AG10803 (cell line): ENCODE data around the gene STRADB.

Experiments
- DNase-seq: peaks from one replicate; pipeline ENCODE4 v3.0.0; 2010; ENCODE audit warnings: low read depth
- H3K4me3 ChIP-seq: 2 replicates; pipeline ENCODE4 v1.5.1; 2011; ENCODE audit warnings: mild to moderate bottlenecking, low read length, control low read depth
- CTCF ChIP-seq: conservative IDR thresholded peaks from 2 replicates; pipeline ENCODE4 v1.5.1; 2011; ENCODE audit warnings: mild to moderate bottlenecking, low read length, control low read depth, inconsistent platforms

The STRADB gene

GRCh38 chr2:201444746-201445465, 6.6 kb upstream of the STRADB start:
- DNase-seq: peak; percentile 68
- TF ChIP-seq CTCF: no peak
- H3K4me3 ChIP-seq: no peak overlapping the region

DNA sequence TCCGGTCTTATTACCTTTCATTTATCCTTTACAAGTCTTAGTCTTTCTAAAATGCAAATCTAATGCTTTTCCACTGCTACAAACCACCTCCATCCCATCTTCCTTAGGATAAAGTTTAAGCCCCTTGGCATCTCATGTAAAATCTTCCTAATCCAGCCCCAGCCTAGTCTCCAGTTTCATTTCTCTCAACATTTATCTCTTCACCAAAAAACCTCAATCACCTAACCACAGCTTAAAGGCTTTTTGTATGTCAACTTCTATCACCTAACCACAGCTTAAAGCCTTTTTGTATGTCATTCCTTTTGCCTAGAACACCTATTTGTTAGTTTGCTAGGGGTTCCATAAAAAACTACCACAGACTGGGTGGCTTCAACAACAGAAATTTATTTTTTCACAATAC, 4.5 kb upstream of the STRADB start:
- no peak overlapping the region for H3K4me3 ChIP-seq
- no peak for TF ChIP-seq CTCF
- no peak for DNase-seq

GRCh38 chr2:201448061-201448460, 3.5 kb upstream of the STRADB start:
- no peak overlapping the region for H3K4me3 ChIP-seq
- DNase-seq: no peak
- TF ChIP-seq CTCF: no peak

DNA sequence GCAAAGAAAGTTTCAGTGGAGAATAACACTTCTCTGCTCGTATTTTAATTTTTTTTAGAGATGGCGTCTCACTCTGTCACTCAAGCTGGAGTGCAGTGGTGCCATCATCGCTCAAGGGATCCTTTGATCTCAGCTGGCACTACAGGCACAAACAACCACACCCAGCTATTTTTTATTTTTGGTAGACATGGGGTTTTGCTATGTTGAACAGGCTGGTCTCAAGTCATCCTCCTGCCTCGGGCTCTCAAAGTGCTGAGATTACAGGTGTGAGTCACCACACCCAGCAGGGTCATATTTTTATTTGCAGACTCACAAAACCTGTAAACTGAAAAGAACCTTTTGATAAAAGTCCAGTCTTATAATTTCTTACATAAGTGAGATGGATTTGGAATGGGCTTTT, 2.8 kb upstream of the STRADB start:
- no peak for TF ChIP-seq CTCF
- no peak for DNase-seq
- no peak overlapping the region for H3K4me3 ChIP-seq

DNA sequence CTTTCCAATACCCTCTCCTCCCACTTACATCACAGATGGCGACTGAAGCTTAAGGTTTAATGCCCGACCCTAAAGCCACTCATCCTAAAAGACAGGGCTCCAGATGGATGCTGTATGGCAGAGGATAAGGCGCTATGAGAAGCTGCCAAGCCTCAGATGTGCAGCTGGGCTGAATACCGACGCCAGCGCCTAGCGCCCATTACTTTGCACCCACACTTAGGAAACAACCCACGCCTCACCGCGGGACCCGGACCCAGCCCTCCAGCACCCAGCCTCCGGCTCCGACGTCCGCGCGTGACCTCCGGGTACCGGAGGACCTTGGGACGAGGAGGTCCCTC, 617 bp upstream of the STRADB start:
- TF ChIP-seq CTCF: no peak
- peak overlapping the region; percentile 92 for H3K4me3 ChIP-seq
- DNase-seq: peak; percentile 45

GRCh38 chr2:201452058-201452921, 750 bp downstream of the STRADB start:
- DNase-seq: peak; percentile 8
- TF ChIP-seq CTCF: no peak

More at GRCh38 chr2:201452058-201452921, 750 bp downstream of the STRADB start:
- H3K4me3 ChIP-seq: peak overlapping the region; percentile 92
